ENCODE data around the gene ZMYND12. TPM values are rescaled to one million over a fixed set of nuclear protein-coding genes. Genes with fewer than 3 reads are reported as not detected.

ZMYND12 gene
- total RNA-seq, 2 experiments from 2014 or later = 0.59 to 1.4 TPM

DNA sequence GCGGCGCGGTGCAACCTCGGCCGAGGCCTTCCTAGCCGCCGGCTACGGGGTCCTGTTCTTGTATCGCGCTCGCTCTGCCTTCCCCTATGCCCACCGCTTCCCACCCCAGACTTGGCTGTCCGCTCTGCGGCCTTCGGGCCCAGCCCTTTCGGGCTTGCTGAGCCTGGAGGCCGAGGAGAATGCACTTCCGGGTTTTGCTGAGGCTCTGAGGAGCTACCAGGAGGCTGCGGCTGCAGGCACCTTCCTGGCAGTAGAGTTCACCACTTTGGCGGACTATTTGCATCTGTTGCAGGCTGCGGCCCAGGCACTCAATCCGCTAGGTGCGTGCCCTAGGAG lies 900 bp upstream of the ZMYND12 start:
- Mint-ChIP-seq H3K9me3 (no peaks in the 10 kb centered on the region), H3K27ac (peak overlapping the region; percentile 99), H3K4me1 (ENCODE audit: low read depth) (peaks cover 30% of the 10 kb centered on the region), H3K27me3 (no peaks in the 10 kb centered on the region), H3K4me3 (peak overlapping the region; percentile 86), H3K36me3 (ENCODE audit: low read depth) (peaks cover 35% of the 10 kb centered on the region)
- ChIA-PET CTCF (interaction anchor here (0.6 to 1.6 kb wide), 4 partner anchors 11 to 390 kb away, joined by 3 to 4 read pairs (median 3); partner anchors contain the start of gene ZNF691), POLR2A (interaction anchor here (1.1 to 1.2 kb wide), 3 partner anchors 13 to 226 kb away, joined by 3 to 5 read pairs (median 4); partner anchors contain the start of gene YBX1)
- intact Hi-C loops (cut with micrococcal nuclease) = no loop called here
- ATAC-seq (peak; percentile 55), DNase-seq (peak; percentile 71)
- TF ChIP-seq, protein P1, sequence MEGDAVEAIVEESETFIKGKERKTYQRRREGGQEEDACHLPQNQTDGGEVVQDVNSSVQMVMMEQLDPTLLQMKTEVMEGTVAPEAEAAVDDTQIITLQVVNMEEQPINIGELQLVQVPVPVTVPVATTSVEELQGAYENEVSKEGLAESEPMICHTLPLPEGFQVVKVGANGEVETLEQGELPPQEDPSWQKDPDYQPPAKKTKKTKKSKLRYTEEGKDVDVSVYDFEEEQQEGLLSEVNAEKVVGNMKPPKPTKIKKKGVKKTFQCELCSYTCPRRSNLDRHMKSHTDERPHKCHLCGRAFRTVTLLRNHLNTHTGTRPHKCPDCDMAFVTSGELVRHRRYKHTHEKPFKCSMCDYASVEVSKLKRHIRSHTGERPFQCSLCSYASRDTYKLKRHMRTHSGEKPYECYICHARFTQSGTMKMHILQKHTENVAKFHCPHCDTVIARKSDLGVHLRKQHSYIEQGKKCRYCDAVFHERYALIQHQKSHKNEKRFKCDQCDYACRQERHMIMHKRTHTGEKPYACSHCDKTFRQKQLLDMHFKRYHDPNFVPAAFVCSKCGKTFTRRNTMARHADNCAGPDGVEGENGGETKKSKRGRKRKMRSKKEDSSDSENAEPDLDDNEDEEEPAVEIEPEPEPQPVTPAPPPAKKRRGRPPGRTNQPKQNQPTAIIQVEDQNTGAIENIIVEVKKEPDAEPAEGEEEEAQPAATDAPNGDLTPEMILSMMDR (IDR thresholded peaks at IDR 0.05) = no peak

DNA sequence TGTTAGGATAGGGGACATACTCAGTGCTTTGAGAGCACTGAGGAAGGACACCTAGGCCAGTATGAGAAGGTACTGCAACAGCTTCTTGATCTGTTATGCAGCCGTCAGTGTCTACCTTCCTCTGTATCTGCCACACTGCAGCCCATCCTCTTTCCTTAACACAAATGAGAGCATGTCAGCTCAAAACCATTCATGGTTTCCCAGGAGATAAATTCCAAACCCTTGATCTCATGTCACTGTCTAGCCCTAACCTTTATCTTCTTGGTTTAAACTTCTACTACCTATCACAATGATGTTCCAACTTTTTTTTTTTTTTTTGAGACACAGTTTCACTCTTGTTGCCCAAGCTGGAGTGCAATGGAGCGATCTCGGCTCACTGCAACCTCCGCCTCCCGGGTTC lies 1.4 kb downstream of the ZMYND12 start:
- Mint-ChIP-seq H3K27me3 (no peaks in the 10 kb centered on the region), H3K27ac (no peak overlapping the region), H3K36me3 (ENCODE audit: low read depth) (peaks cover 22% of the 10 kb centered on the region), H3K4me1 (ENCODE audit: low read depth) (peaks cover 26% of the 10 kb centered on the region), H3K4me3 (no peak overlapping the region), H3K9me3 (no peaks in the 10 kb centered on the region)
- intact Hi-C loops (cut with micrococcal nuclease) = no loop called here
- POLR2A ChIA-PET = no interaction called here
- CTCF ChIA-PET = no interaction called here
- ATAC-seq = no peak
- TF ChIP-seq, protein P1 (IDR thresholded peaks at IDR 0.05) = no peak
- no peak for DNase-seq

DNA sequence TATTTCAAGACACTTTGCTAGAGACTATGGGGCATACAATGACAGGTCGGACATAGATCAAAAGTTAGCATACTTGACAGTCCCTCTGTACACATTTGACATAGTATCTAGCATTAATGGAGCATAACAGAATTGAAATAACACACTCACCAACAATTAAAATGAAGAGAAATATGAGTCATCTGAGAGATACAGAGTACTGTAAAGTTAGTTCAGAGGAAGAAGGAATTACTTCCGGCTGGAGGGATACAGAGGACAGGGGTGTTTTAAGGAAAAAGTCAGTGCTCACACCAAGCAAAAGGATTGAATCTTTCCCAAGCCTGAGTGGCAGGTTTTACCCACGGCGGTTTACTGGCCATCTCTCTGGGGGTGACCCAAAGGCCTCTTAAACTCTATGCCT lies 2.4 kb downstream of the ZMYND12 start:
- H3K27ac Mint-ChIP-seq = no peak overlapping the region
- ATAC-seq = no peak
- CTCF ChIA-PET = no interaction called here

DNA sequence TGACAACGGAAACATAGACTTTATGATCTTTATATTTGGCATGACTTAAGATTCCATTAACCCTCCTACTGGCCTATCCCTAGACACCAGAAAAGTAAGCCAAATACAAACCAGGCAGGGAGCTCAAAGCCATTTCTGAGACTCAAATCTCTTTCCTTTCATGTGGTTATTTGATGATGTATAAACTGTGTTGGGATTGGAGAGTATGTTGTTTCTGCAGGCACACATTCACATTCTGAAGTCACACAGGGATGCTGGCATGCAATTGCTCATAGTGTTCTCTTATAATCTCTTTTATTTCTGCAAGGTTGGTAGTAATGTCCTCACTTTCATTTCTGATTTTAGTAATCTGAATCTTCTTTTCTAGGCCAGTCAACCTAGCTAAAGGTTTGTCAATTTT lies 5.8 kb downstream of the ZMYND12 start:
- TF ChIP-seq, protein P1 (IDR thresholded peaks at IDR 0.05) = no peak
- Mint-ChIP-seq H3K4me3 (no peak overlapping the region), H3K4me1 (ENCODE audit: low read depth) (peaks cover 8% of the 10 kb centered on the region), H3K27ac (no peak overlapping the region), H3K9me3 (no peaks in the 10 kb centered on the region), H3K36me3 (ENCODE audit: low read depth) (no peaks in the 10 kb centered on the region), H3K27me3 (no peaks in the 10 kb centered on the region)
- intact Hi-C loops (cut with micrococcal nuclease) = no loop called here
- CTCF ChIA-PET = no interaction called here
- ATAC-seq (peak; percentile 51), DNase-seq (no peak)
- POLR2A ChIA-PET = no interaction called here

More for the DNA sequence above, 2.4 kb downstream of the ZMYND12 start:
- Mint-ChIP-seq H3K4me1 (ENCODE audit: low read depth) (peaks cover 24% of the 10 kb centered on the region), H3K36me3 (ENCODE audit: low read depth) (peaks cover 16% of the 10 kb centered on the region), H3K9me3 (no peaks in the 10 kb centered on the region), H3K4me3 (no peak overlapping the region), H3K27me3 (no peaks in the 10 kb centered on the region)
- intact Hi-C loops (cut with micrococcal nuclease) = no loop called here
- POLR2A ChIA-PET = no interaction called here
- DNase-seq = no peak
- TF ChIP-seq, protein P1 (IDR thresholded peaks at IDR 0.05) = no peak

DNA sequence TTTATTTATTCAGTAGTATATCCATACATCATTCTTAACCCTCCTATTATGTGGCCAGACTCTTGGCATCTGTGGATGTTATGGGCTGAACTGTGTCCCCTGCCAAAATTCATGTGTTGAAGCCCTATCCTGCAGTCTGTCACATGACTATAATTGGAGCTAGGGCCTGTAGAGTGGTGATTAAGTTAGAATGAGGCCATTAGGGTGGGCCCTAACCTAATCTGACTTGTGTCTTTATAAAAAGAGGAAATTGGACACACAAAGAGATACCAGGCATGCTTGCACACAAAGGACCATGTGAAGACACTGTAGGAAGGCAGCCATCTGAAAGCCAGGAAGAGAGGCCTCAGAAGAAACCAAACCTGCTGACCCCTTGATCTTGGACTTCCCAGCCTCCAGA lies 6.6 kb downstream of the ZMYND12 start:
- TF ChIP-seq, protein P1 (IDR thresholded peaks at IDR 0.05) = no peak
- Mint-ChIP-seq H3K4me1 (ENCODE audit: low read depth) (peaks cover 6% of the 10 kb centered on the region), H3K27ac (no peak overlapping the region), H3K9me3 (no peaks in the 10 kb centered on the region), H3K27me3 (no peaks in the 10 kb centered on the region), H3K4me3 (no peak overlapping the region), H3K36me3 (ENCODE audit: low read depth) (no peaks in the 10 kb centered on the region)
- ChIA-PET CTCF (no interaction called here), POLR2A (no interaction called here)
- DNase-seq (no peak), ATAC-seq (no peak)
- intact Hi-C loops (cut with micrococcal nuclease) = no loop called here
